NOMO-1 (cell line): ENCODE data around the gene ST3GAL4.
"Not testable (repeated sequence)": the region's sequence is repeated elsewhere in the genome, so short reads cannot be mapped to it uniquely, and the experiment has no call there.

ENCODE experiments used
- DNase-seq, 2 experiments: peaks; one replicate each; lab custom pipeline; 2025; ENCODE audit not compliant: unreplicated experiment in 2 of 2; lab: John Stamatoyannopoulos, UW

ST3GAL4 gene

GRCh38 chr11:126345759-126346585 lies 9.5 kb upstream of the ST3GAL4 start:
- peak; percentile 77 to 84 for DNase-seq

DNA sequence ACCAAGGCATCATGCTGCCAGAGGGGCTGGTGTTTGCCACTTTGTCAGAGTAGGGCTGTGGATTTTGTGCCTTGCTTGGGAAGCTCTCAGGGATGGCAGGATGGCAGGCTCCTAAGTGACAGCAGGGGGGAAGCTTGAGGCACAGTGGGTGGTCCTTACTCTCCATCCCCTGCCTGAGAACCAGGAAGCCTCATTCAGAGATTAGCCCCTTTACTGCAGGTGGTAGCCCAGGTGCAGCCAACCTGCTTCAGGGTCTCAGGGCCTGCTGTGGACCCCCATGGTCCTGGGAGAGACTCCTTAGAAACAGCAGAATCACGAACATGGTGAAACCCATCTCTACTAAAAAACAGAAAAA lies 8.9 kb upstream of the ST3GAL4 start:
- no peak for DNase-seq

GRCh38 chr11:126346946-126347345 lies 8.5 kb upstream of the ST3GAL4 start:
- DNase-seq: not testable (repeated sequence)

- DNase-seq: no peak
Measured at GRCh38 chr11:126347751-126348668, 7.5 kb upstream of the ST3GAL4 start.

DNA sequence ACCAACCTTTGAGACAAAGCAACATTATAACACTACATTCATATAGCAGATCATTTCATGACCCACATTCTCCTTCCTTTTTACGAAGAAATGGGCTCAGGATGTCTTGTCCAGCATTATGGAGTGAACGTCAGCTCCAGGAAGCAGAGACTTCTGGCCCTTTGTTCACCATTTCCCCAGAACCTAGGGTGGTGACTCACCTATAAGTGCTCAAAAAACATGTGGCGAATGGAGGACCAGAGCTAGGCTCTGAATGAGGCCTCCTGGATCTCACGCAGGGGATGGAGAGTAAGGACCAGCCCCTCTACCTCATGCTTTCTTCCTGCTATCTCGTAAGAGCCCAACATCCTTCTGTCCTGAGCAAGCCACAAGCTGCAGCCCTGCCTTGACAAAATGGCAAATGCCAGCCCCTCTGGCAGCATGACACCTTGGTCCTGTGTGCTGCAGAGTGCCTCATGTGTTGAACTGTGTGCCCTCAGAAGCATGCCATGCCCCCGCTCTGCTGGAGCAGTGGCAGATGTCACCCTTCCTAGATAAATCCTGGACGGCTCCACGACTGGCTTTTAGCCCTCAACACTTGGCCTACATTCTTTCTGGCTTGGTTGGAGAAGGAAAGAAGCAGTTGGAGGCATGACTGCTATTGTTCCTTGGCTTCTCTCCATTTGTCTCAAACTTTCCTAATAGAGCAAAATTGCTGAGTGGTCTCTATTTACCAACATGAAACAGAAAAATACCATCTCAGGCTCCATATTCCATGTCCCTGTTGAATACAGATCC lies 6.5 kb upstream of the ST3GAL4 start:
- no peak for DNase-seq

- no peak for DNase-seq
Measured at GRCh38 chr11:126350836-126351235, 4.7 kb upstream of the ST3GAL4 start.

DNA sequence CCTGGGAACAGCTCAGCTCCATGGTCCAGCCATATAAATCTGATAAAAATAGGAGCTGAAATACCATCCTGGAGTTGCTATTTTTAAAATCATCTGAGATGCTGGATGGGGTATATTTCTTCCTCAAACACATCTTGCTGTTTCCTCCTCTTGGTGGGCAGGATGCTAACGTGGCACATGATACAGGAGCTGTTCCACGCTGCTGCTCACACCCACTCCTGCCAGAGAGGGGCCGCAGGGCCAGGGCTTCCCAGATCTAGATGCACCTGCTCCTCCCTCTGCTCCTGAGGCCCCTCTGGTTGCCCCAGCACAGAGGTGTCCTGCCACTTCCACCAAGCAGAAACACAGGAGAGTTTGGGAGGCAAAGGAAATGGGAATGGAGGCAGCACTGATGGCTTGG lies 3.3 kb upstream of the ST3GAL4 start:
- no peak for DNase-seq

DNA sequence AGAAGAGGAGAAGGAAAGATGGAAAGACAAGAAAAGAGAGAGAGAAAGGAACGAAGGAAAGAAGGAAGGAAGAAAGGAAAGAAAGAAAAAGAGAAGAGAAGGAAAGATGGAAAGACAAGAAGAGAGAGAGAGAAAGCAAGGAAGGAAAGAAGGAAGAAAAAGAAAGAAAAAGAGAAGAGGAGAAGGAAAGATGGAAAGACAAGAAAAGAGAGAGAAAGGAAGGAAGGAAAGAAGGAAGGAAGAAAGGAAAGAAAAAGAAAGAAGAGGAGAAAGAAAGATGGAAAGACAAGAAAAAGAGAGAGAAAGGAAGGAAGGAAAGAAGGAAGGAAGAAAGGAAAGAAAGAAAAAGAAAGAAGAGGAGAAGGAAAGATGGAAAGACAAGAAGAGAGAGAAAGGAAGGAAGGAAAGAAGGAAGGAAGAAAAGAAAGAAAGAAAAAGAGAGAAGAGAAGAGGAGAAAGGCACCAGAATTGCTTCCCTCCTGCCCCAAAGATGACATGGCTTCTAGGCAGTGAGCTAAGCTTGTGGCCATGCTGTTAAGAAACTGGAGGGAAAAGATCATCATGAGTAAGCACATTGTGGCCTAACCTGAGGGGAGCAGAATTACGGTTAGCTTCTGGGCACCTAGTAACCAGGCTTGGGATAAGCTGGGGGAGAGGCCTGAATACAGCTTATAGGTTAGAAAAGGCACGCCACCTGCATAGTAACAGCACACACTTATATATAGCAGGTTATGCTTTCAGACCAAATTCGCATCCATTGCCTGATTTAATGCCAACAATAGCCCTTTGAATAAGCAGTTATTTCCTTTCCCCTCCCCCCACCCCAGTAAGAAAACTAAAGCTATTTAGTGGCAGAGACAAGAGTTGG lies 2.3 kb upstream of the ST3GAL4 start:
- DNase-seq: peak; percentile 67 to 82

DNA sequence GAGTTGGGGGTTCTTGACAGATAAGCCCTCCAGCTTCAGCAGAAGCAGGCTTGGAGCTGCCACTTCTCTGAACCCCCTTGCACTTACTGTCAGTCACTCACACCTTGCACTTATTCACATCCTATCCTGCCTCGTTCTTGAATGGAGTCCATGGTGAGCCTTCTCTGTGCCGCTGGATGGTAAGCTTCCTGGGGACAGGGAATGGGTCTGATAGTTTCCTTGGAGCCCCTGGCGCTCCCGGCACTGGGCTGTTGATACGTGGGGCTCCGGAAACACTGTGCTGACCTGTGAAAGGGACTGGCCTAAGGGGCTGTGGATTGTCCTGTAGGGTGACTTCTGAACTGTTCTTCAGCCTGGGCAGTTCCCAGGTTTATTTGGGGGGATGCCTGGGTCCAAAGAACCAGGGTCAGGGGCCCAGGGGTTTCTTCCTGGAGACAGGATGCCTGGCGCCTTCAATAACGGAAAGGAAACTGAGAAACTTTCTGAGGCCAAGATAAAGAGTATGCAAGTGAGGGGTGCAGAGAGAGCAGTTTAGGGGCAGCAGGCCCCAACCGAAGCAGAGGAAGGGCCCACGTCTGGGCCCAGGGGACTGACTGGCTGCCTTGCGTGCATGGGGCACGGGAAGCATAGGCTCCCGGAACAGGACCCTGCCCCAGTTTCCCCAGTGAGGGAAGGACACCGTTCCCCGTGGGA lies 709 bp upstream of the ST3GAL4 start:
- DNase-seq: no peak

GRCh38 chr11:126355926-126356897 lies 726 bp downstream of the ST3GAL4 start:
- peak; percentile 8 to 28 for DNase-seq

DNA sequence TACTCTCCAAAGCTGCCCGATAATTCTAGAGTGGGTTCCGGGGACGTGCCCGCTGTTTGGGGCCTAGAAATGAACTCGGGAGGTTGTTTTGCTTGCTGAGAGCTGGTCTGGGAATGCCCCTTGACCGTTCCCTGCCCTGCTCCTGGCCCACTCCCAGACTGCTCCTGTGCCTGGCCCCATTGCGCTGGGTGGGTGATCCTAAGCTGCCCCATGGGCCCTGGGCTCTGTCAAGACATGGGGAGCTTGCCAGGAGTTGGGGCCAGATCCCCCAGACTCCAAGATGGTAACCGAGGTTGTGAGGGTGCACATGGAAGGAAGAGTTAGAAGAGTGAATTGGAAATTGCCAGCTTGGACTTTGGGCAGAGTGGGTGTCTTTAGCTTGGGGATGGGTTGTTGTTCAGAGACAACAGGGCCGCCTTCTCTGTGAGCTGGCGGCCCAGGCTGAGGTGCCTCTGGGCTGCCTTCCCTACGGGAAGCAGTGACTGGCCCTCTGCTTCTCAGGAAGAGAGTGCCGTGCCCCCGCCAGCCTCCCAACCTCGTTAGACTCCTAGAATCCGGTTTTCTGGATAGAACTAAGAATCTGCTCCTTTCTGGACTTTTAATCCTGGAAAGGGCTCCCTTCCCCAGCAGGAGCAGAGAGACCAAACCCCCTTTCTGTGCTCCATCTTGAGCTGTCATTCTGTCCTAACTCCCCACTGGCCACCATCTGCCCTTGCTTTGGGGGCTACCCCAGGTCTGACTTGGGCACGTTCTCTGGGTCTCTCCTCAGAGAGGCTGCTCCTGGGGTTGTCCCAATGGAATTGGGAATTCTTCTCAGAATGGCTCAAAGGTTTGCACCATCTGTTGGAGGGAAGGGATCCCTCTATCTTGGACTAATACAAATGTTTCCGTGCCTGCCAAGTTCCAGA lies 1.8 kb downstream of the ST3GAL4 start:
- no peak for DNase-seq

DNA sequence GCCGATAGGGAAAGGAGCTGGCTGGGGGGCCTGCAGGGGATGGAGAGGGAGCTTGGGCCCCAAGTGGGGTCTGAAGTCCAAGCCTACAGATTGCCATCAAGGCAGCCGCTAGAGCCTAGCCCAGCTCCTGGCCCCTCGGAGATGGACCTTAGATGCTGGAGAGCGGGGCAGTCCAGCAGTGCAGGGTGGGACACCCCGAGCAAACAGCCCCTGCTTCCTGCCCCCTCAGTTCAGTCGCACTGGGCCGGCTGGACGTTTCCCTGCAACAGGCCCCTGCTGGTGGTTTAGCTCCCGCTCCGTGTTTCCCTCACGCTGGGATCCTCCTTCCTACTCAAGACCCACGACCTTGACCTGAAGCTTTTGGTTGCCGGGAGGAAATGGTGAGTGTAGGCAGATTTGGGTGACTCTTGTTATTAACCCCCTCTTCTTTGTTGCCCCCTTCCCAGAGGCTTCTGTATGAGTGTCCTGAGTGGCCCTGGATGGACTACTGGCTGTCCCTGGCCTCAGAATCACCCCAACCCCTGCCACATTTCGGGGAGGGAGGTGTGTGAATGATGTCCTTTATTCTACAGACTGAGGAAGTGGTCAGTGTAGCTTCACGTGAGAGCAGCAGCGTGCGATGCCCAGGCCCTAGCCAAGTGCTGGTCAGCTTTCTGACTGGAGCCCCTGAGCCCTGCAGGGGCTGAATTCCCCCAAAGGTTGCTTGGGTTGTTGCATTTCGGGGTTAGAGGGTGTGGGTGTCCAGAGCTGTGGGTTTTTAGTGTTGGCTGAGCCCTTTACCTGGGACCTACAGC lies 2.7 kb downstream of the ST3GAL4 start:
- no peak for DNase-seq

DNA sequence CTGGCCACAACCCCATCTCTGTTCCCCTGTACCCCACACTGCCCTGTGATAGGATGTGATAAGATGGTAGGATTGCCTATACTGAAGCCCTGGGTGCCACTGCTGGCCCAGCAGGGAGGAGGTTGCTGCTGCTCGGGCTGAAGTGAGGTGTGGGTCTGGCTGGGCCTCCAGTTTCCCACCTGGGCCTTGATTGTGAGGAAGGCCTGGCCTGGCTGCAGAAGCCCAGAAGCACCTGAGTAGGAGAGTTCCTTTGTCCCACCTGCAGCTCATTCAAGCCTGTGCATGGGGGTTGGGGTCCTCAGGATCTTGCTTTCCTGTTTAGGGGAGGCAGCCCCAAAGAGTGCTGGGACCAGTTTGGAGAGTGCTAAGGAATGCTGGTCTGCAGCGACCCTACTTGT lies 3.3 kb downstream of the ST3GAL4 start:
- no peak for DNase-seq

DNA sequence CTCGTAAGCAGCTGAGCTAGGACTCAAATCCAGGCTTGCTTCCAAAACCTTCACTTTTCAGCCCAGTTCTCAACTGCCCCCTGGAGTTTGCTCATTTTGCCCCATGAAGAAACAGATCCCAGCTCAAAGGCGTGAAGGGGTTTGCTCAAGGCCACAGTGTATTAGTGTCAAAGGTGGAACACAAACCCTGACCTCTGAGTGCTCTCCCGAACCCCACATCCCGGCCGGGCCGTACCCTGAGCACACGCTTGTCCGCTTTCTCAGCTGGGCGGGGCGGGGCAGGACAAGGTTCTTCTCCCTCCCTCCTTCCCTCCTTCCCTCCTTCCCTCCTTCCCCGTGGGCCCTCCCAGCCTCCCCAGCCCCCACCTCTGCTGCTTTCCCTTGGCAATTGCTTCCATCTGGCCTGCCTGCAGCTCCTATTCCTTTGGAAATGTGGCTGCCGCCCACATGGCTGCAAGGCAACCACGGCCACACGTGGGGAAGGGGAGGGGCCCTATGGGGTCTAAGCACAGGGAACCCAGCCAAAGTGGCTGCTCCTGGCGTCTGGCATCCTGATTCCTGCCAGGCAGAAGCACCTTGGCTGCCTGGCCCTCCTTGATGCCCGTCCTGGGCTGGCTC lies 4.1 kb downstream of the ST3GAL4 start:
- no peak for DNase-seq

GRCh38 chr11:126360049-126360446 lies 4.6 kb downstream of the ST3GAL4 start:
- DNase-seq: no peak

- DNase-seq: no peak
Measured at GRCh38 chr11:126361400-126361799, 5.9 kb downstream of the ST3GAL4 start.
